Fibroblast of the aortic adventitia (primary cell): Measurements from ENCODE around the gene IFI6. TPM values are rescaled to one million over a fixed set of nuclear protein-coding genes. Genes with fewer than 3 reads are reported as not detected.
"Not testable (repeated sequence)": the region's sequence is repeated elsewhere in the genome, so short reads cannot be mapped to it uniquely, and the experiment has no call there.

ENCODE experiments used
- DNase-seq: peaks from one replicate; pipeline ENCODE4 v3.0.0-alpha.2; 2010; ENCODE audit warnings: low read depth
- H3K4me3 ChIP-seq: 2 replicates; pipeline ENCODE4 v1.5.1; 2011; ENCODE audit warnings: low read depth, mild to moderate bottlenecking, control low read depth, low read length, moderate library complexity
- CTCF ChIP-seq: IDR thresholded peaks from 2 replicates; pipeline ENCODE4 v1.5.1; 2011; ENCODE audit warnings: mild to moderate bottlenecking, low read length, control low read depth, inconsistent platforms; ENCODE audit not compliant: insufficient read depth
- total RNA-seq: library from RNA; depleted of rRNA; stranded (reverse); fragments of >200 nt; gene quantifications from 2 replicates; pipeline ENCODE4 v1.2.3, GENCODE V29; 2012; ENCODE audit warnings: low replicate concordance

IFI6 gene
- total RNA-seq, 1 donor: 64.7 TPM

DNA sequence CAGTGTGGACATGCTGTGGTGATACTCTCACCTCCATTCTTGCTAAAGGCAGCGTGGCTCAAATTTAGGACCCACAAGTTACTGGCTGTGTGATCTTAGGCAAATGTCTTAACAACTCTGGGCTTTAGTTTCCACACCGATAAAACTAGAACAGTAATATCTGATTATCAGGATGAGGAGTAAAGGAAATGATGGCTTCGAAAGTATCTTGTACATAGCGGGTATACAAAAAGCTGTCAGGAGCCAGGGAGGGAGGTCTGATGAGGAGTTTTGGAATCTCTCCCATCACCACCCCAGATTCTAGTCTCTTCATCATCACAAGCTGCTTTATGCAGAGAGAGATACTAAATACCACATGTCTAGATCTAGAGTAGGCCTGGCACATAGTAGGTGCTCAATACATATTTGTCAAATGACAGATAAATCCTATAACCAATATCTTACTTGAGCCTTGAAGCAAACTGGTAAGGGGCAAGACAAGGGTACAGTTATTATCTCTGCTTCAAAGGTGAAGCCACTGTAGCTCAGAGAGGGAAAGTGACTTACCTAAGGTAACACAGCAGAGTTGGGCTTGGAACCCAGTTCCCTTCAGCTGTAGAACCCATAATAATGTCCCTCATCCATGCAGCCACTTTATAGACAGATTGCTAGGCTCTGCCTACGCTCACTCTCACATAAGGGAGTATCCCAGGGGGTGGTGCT is 27.5 kb downstream of the IFI6 start:
- no peak overlapping the region for H3K4me3 ChIP-seq
- no peak for TF ChIP-seq CTCF
- no peak for DNase-seq

DNA sequence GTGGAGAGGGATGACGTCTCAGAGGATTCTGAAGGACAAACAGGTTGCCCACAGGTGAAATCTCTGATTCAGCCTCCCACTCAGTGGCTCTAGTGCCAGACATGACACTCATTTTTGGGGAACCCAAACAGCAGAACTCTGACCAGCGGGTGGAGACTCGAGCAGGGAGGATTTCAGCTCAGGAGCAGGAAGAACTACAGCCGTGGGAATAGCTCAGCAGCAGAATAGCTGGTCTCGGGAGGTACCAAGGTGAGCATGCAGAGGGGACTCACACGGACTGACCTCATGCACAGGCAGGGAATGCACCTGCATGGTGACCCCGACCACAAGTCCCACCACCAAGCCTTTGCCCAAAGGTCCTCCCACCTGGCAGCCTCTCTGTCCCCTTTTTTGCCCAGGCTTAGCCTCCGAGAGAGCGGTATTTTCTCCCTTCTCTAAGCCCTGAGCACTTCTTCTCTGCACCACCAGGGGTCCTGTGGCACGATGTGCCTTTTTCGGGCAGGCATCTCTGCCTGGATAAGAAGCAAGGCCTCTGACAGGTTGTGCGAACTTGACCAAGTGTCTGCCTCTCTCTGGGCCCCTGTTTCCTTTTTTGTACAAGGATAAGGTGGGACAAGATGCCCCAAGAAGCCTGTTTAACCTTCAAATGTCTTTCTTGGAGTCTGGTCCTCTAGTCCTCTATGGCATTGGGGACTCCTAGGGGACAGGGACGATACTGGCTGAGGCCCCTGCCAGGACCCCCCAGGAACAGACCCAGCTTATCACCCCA is 28.2 kb downstream of the IFI6 start:
- DNase-seq: peak; percentile 70
- TF ChIP-seq CTCF: peak; percentile 95

DNA sequence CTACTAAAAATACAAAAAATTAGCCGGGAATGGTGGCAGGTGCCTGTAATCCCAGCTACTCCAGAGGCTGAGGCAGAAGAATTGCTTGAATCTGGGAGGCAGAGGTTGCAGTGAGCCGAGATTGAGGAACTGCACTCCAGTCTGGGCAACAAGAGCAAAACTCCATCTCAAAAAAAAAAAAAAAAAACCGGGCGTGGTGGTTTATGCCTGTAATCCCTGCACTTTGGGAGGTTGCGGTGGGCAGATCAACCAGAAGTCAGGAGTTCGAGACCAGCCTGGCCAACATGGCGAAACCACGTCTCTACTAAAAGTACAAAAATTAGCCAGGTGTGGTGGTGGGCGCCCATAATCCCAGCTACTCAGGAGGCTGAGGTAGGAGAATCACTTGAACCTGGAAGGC is 31.5 kb downstream of the IFI6 start:
- H3K4me3 ChIP-seq: not testable (repeated sequence)

More for the DNA sequence above, 28.2 kb downstream of the IFI6 start:
- H3K4me3 ChIP-seq: no peak overlapping the region

DNA sequence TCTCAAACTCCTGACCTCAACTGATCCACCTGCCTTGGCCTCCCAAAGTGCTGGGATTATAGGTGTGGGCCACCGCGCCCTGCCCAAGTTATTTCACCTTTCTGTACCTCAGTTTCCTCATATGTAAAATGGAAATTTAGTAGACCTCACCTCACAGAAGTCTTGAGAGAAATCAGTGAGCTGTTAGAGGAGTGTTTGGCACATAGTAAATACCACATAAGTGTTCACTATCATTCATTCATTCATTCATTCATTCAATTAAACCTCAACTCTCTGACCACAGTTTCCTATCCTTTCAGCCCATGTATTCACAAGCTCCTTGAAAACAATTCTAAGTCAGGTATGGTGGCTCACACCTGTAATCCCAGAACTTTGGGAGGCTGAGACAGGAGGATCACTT is 33.2 kb downstream of the IFI6 start:
- TF ChIP-seq CTCF: no peak
- DNase-seq: no peak

More for the DNA sequence above, 31.5 kb downstream of the IFI6 start:
- not testable (repeated sequence) for DNase-seq

DNA sequence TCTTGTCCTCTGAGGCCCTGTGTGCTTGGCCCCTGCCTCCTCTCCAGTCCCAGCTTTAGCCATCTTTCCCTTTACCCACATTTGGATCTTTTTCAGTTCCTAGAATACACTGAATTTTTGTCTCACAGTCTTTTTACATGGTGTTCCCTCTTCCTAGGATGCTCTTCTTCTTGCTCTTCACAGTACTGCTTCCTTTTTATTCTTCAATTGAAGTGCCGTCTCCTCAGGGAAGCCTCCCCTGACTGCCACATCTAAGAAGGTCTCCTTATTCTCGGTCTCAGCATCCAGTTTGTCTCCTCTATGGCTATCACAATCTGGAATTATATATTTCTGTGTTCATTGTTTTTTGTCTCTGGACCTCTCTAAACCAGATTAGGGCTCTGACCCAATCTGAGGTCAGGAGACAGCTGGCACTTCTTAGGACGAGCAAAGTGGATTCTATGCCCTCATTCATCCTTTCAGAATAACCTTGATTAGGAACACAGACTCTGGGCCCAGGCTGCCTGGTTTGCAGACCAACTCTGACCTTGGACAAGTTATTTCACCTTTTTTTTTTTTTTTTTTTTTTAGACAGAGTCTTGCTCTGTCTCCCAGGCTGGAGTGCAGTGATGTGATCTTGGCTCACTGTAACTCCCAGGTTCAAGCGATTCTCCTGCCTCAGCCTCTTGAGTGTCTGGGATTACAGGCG is 33.8 kb downstream of the IFI6 start:
- DNase-seq: no peak
- H3K4me3 ChIP-seq: no peak overlapping the region
- TF ChIP-seq CTCF: no peak

More for the DNA sequence above, 33.2 kb downstream of the IFI6 start:
- H3K4me3 ChIP-seq: no peak overlapping the region

DNA sequence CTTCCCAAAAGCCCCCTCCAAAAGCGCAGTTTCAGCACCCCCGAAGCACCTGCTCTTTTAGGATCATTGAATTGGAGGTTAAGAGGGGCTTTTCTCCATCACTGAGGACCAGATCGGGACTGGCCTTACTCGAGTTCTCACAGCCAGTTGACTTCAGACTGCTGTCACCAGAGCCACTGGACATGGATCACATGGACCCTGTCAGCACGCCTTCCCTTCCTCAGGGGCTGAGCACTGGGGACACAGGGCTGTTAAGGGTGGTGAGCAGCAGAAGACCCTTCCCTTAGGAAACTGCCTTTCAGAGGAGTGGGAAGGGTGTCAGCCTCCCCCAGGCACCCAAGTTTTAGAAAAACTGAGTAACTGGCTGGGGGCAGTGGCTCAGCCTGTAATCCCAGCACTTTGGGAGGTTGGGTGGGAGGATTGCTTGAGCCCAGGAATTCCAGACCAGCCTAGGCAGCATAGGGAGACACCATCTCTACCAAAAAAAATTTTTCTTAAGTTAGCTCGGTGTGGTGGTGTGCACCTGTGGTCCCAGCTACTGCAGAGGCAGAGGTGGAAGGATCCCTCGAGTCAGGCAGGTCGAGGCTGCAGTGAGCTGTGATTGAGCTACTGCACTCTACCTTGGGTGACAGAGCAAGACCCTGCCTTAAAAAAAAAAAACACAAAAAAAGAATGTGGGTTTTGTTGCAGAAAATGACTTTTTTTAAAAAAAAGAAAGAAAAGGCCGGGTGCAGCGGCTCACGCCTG is 36.4 kb downstream of the IFI6 start:
- DNase-seq: no peak
- H3K4me3 ChIP-seq: no peak overlapping the region
- no peak for TF ChIP-seq CTCF

DNA sequence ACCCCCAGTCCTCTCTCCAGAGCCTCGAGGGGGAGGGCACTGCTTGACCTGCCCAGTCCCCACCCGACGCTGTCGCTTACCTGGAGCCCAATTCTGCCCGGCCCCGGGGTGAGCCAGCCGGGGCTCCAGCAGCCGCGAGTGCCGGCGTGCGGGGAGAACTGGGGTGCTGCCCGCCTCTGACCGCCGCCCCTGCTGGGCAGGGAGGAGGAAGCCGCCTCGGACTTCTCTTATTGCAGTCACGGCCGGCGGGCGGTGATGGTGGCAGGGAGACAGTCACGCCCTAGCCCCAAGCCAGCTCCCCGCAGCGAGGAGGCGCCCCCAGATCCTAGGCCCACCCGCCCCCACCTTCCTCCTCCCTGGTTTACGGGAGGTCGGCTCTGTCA is 37.0 kb downstream of the IFI6 start, which contains the start of gene FGR:
TSS of gene FGR (minus strand) at position 201 of the 383 bp plus-strand sequence. CDS start 11,269 bp downstream, outside the sequence.
- no peak for DNase-seq
- no peak for TF ChIP-seq CTCF
- peak within 1 kb of the TSS; percentile 37 for H3K4me3 ChIP-seq
